Measurements from ENCODE around the gene OPCML.

Gene OPCML

GRCh38 chr11:132914600-132914999, 617.7 kb downstream of the OPCML start:
- no peak for TF ChIP-seq CTCF (IDR thresholded peaks at IDR 0.05; ENCODE audit: insufficient read depth, low read depth, low read length, missing control alignments)
- DNase-seq (ENCODE audit: low read depth), result peak; percentile 27
- no peak overlapping the region for H3K4me3 ChIP-seq (ENCODE audit: low read length)

- no peak for TF ChIP-seq CTCF (IDR thresholded peaks at IDR 0.05; ENCODE audit: insufficient read depth, low read depth, low read length, missing control alignments)
- DNase-seq (ENCODE audit: low read depth), result no peak
- H3K4me3 ChIP-seq (ENCODE audit: low read length), result no peak overlapping the region
Observed at GRCh38 chr11:132913886-132914285, 618.4 kb downstream of the OPCML start.

GRCh38 chr11:132913295-132913694, 619.0 kb downstream of the OPCML start:
- no peak overlapping the region for H3K4me3 ChIP-seq (ENCODE audit: low read length)
- TF ChIP-seq CTCF (IDR thresholded peaks at IDR 0.05; ENCODE audit: insufficient read depth, low read depth, low read length, missing control alignments), result no peak
- peak; percentile 2 for DNase-seq (ENCODE audit: low read depth)

GRCh38 chr11:132911186-132911585, 621.1 kb downstream of the OPCML start:
- DNase-seq (ENCODE audit: low read depth), result peak; percentile 65
- no peak for TF ChIP-seq CTCF (IDR thresholded peaks at IDR 0.05; ENCODE audit: insufficient read depth, low read depth, low read length, missing control alignments)

GRCh38 chr11:132910011-132910760, 622.1 kb downstream of the OPCML start:
- no peak overlapping the region for H3K4me3 ChIP-seq (ENCODE audit: low read length)
- DNase-seq (ENCODE audit: low read depth), result no peak
- TF ChIP-seq CTCF (IDR thresholded peaks at IDR 0.05; ENCODE audit: insufficient read depth, low read depth, low read length, missing control alignments), result no peak

More at GRCh38 chr11:132911186-132911585, 621.1 kb downstream of the OPCML start:
- H3K4me3 ChIP-seq (ENCODE audit: low read length), result no peak overlapping the region

GRCh38 chr11:132909021-132909606, 623.2 kb downstream of the OPCML start:
- no peak overlapping the region for H3K4me3 ChIP-seq (ENCODE audit: low read length)
- DNase-seq (ENCODE audit: low read depth), result no peak
- TF ChIP-seq CTCF (IDR thresholded peaks at IDR 0.05; ENCODE audit: insufficient read depth, low read depth, low read length, missing control alignments), result no peak

Measured in epithelial cell of esophagus (primary cell).